ENCODE data around the gene MAML2.

MAML2 gene

GRCh38 chr11:96206955-96207354 is 136.0 kb downstream of the MAML2 start:
- Histone ChIP-seq H3K27ac (ENCODE audit: low read depth, low read length, severe bottlenecking) (peak overlapping the region; percentile 92), H3K4me1 (ENCODE audit: control insufficient read depth, insufficient read depth, low read length, poor library complexity, severe bottlenecking) (peaks cover 50% of the 10 kb centered on the region)
- WGBS, 2 experiments (ENCODE audit: insufficient coverage in 2 of 2): 100% methylated on average over 2 of the region's 2 CpGs; no CpG with 5 or more reads in 1 of the 2 experiments

DNA sequence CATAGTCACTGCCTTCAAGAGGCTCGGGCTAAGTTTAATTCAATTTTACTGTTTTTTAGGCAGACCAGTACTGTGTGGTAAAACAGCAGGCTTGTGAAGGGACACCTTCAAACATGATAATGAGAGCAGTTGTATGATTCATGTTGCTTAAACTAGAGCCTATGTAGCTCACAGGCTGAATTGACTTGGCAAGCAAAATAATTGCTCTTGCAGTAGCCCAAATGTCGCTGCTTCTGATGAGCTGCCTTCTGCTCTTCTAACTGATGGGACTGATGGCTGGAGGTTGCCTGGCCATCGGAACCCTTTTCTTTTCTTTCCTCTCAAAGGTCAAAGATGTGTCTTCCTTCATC is 137.6 kb downstream of the MAML2 start:
- Histone ChIP-seq H3K4me1 (ENCODE audit: control insufficient read depth, insufficient read depth, low read length, poor library complexity, severe bottlenecking) (peaks cover 50% of the 10 kb centered on the region), H3K36me3 (ENCODE audit: control insufficient read depth, insufficient read depth, low read length) (no peaks in the 10 kb centered on the region), H3K27ac (ENCODE audit: low read depth, low read length, severe bottlenecking) (no peak overlapping the region), H3K9me3 (ENCODE audit: control insufficient read depth, low read length) (no peaks in the 10 kb centered on the region), H3K4me3 (ENCODE audit: extremely low read depth, insufficient read depth, low read length, poor library complexity, severe bottlenecking) (no peak overlapping the region)
- WGBS, 2 experiments (ENCODE audit: insufficient coverage in 2 of 2): 83 to 95% methylated on average over 2 of the region's 3 CpGs

More at GRCh38 chr11:96206955-96207354, 136.0 kb downstream of the MAML2 start:
- H3K9me3 ChIP-seq (ENCODE audit: control insufficient read depth, low read length): no peaks in the 10 kb centered on the region
- H3K36me3 ChIP-seq (ENCODE audit: control insufficient read depth, insufficient read depth, low read length): no peaks in the 10 kb centered on the region
- no peak overlapping the region for H3K4me3 ChIP-seq (ENCODE audit: extremely low read depth, insufficient read depth, low read length, poor library complexity, severe bottlenecking)

DNA sequence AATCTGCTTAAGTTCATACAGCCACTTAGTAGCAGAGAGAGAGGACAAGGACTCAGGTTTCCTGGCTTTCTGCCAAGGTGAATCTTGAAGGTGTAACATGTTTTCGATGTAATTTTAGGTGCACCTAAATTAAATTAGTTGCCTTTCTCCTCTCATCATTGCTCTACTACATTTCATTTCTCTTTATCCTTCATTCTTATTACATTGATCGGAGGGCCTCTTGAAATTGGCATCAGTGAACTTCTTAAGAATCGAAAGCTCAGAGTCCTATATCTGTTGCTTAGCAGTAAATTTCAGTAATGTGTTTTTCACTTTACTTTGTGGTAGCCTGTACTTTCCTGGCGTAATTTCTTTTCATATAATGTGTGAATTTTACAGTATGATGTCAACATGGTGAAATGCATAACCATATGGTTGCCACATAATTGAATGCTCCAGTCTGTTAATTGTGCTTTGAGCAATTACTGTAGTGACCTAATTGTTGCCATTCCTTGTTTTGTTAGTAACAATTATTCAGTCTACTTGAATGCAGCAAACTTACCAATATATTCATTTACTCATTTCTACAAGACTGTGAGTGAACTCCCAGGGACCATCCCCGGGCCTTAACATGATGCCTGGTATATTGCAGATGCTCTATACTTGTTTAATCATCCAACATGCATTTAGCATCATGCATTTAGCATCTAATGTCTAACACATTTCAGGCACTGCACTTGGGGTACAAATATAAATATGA is 138.1 kb downstream of the MAML2 start:
- Histone ChIP-seq H3K9me3 (ENCODE audit: control insufficient read depth, low read length) (no peaks in the 10 kb centered on the region), H3K4me1 (ENCODE audit: control insufficient read depth, insufficient read depth, low read length, poor library complexity, severe bottlenecking) (peaks cover 55% of the 10 kb centered on the region), H3K4me3 (ENCODE audit: extremely low read depth, insufficient read depth, low read length, poor library complexity, severe bottlenecking) (no peak overlapping the region), H3K36me3 (ENCODE audit: control insufficient read depth, insufficient read depth, low read length) (no peaks in the 10 kb centered on the region), H3K27ac (ENCODE audit: low read depth, low read length, severe bottlenecking) (no peak overlapping the region)
- 94 to 96% methylated on average over 2 to 3 of the region's 5 CpGs for WGBS, 2 experiments (ENCODE audit: insufficient coverage in 2 of 2)

- Histone ChIP-seq H3K27ac (ENCODE audit: low read depth, low read length, severe bottlenecking) (no peak overlapping the region), H3K4me3 (ENCODE audit: extremely low read depth, insufficient read depth, low read length, poor library complexity, severe bottlenecking) (no peak overlapping the region), H3K4me1 (ENCODE audit: control insufficient read depth, insufficient read depth, low read length, poor library complexity, severe bottlenecking) (peaks cover 56% of the 10 kb centered on the region), H3K36me3 (ENCODE audit: control insufficient read depth, insufficient read depth, low read length) (no peaks in the 10 kb centered on the region), H3K9me3 (ENCODE audit: control insufficient read depth, low read length) (no peaks in the 10 kb centered on the region)
These were observed 138.7 kb downstream of the MAML2 start for GRCh38 chr11:96204366-96204659.

DNA sequence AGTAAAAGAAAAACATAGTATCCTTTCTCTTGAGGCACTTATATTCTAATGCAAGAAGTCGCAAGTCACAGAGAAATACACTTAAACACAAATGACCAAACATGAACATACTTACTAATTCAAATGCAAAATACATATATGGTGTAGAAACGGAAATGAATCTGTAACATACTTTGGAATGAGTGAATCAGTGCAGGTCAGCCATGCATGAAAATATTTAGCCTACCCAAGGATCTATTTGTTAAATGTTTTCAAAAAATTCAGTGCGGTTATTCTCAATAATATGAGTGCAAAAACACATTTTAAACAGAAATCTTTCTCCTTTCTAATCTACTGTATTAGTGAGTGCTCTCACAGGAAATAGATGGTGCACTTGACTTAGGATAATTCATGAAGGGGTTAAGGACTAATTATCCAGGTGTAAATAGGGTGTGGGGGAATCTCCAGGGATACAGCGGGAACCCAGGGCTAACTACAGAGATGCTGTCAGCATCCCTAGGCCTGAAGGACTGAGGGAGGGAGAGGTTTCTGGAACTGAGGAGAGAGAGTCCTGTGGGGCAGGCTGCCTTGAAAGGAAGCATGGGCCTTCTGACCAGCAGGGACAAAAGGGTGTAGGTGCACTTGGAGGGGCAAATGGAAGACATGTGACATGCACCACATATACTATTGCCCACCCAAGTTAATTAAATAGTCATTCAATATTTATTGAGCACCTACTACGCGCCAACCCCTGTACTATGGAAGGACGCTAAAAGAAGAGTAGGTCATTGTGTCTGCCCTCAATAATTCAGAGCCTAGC is 139.2 kb downstream of the MAML2 start:
- Histone ChIP-seq H3K27ac (ENCODE audit: low read depth, low read length, severe bottlenecking) (no peak overlapping the region), H3K4me3 (ENCODE audit: extremely low read depth, insufficient read depth, low read length, poor library complexity, severe bottlenecking) (no peak overlapping the region), H3K36me3 (ENCODE audit: control insufficient read depth, insufficient read depth, low read length) (peaks cover 2% of the 10 kb centered on the region), H3K9me3 (ENCODE audit: control insufficient read depth, low read length) (no peaks in the 10 kb centered on the region), H3K4me1 (ENCODE audit: control insufficient read depth, insufficient read depth, low read length, poor library complexity, severe bottlenecking) (peaks cover 54% of the 10 kb centered on the region)
- 89 to 94% methylated on average over 4 of the region's 7 CpGs for WGBS, 2 experiments (ENCODE audit: insufficient coverage in 2 of 2)

DNA sequence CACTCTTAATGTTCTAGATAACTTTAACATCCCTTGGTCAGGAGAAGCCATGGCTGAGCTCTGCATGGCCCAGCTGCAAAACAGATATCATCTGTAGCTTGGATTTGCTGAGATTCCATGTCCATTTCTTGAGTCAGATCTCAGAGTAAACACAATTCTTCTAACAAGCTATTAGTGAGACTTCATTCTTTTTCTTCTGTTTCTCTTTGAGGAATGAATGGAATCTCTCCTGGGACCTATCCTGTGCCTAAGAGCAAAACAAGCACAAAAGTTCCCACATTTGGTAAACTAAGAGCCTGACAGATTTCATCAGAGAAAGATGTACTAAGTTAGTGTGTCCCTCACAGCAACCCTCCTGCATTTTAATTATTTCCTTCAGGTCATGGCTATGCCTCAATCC is 142.8 kb downstream of the MAML2 start:
- Histone ChIP-seq H3K27ac (ENCODE audit: low read depth, low read length, severe bottlenecking) (peak overlapping the region; percentile 93), H3K4me3 (ENCODE audit: extremely low read depth, insufficient read depth, low read length, poor library complexity, severe bottlenecking) (no peak overlapping the region), H3K9me3 (ENCODE audit: control insufficient read depth, low read length) (no peaks in the 10 kb centered on the region), H3K36me3 (ENCODE audit: control insufficient read depth, insufficient read depth, low read length) (peaks cover 11% of the 10 kb centered on the region), H3K4me1 (ENCODE audit: control insufficient read depth, insufficient read depth, low read length, poor library complexity, severe bottlenecking) (peaks cover 49% of the 10 kb centered on the region)

- Histone ChIP-seq H3K36me3 (ENCODE audit: control insufficient read depth, insufficient read depth, low read length) (peaks cover 11% of the 10 kb centered on the region), H3K27ac (ENCODE audit: low read depth, low read length, severe bottlenecking) (peak overlapping the region; percentile 93), H3K9me3 (ENCODE audit: control insufficient read depth, low read length) (no peaks in the 10 kb centered on the region), H3K4me1 (ENCODE audit: control insufficient read depth, insufficient read depth, low read length, poor library complexity, severe bottlenecking) (peaks cover 51% of the 10 kb centered on the region), H3K4me3 (ENCODE audit: extremely low read depth, insufficient read depth, low read length, poor library complexity, severe bottlenecking) (no peak overlapping the region)
- WGBS, 2 experiments (ENCODE audit: insufficient coverage in 2 of 2): 100% methylated on average over 2 to 4 of the region's 10 CpGs
These were observed 143.4 kb downstream of the MAML2 start for GRCh38 chr11:96199563-96200025.

GRCh38 chr11:96197801-96198701 is 144.9 kb downstream of the MAML2 start:
- no peak overlapping the region for H3K27ac ChIP-seq (ENCODE audit: low read depth, low read length, severe bottlenecking)
- H3K4me1 ChIP-seq (ENCODE audit: control insufficient read depth, insufficient read depth, low read length, poor library complexity, severe bottlenecking): peaks cover 58% of the 10 kb centered on the region
- no peaks in the 10 kb centered on the region for H3K9me3 ChIP-seq (ENCODE audit: control insufficient read depth, low read length)
- H3K36me3 ChIP-seq (ENCODE audit: control insufficient read depth, insufficient read depth, low read length): peaks cover 11% of the 10 kb centered on the region
- no peak overlapping the region for H3K4me3 ChIP-seq (ENCODE audit: extremely low read depth, insufficient read depth, low read length, poor library complexity, severe bottlenecking)
- 97 to 100% methylated on average over 1 to 4 of the region's 4 CpGs for WGBS, 2 experiments (ENCODE audit: insufficient coverage in 2 of 2)

DNA sequence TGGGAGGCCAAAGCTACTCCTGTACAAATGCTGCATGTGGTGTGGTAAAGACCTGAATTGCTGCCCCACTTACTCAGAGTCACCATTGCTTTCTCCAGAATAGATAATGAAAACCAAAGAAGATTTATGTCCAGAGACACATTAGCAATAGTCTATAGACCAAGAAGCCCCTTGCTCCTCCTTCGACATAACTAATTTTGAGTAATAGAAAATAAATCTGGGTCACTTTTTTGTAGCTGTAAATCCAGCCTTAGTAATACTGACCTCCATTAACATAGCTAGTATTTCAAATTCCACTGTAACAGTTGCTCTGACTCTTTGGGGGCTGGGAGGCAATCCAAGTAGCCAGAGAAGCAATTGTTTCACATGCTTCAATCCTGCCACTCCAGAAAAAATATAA is 145.9 kb downstream of the MAML2 start:
- no CpG with 5 or more reads among the region's 1 CpG for WGBS, 2 experiments (ENCODE audit: insufficient coverage in 2 of 2)
- Histone ChIP-seq H3K9me3 (ENCODE audit: control insufficient read depth, low read length) (no peaks in the 10 kb centered on the region), H3K27ac (ENCODE audit: low read depth, low read length, severe bottlenecking) (peak overlapping the region; percentile 24), H3K4me3 (ENCODE audit: extremely low read depth, insufficient read depth, low read length, poor library complexity, severe bottlenecking) (no peak overlapping the region), H3K36me3 (ENCODE audit: control insufficient read depth, insufficient read depth, low read length) (peaks cover 11% of the 10 kb centered on the region), H3K4me1 (ENCODE audit: control insufficient read depth, insufficient read depth, low read length, poor library complexity, severe bottlenecking) (peaks cover 58% of the 10 kb centered on the region)

DNA sequence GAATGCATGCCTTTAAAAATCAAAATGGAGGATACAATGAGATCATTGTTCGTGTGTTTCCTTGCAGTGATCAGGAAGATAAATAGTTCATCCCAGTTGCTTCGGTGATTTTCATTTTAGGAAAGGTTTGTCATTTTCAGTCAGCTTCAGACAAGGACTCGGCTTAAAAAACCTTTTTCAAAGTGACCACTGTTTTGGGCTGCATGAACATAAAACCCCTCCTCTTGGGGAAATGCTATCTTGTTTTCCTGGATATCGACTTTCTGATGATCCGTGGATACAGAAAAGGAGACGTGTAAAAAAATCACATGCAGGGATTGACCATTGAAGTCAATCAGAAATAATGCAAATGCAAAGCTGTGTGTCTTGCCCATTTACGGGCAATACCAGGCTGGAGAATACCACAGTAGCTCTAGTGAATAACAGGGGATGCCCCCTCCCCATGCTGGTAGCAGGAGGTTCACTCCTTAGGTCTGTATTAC is 146.8 kb downstream of the MAML2 start:
- 72 to 86% methylated on average over 6 of the region's 7 CpGs for WGBS, 2 experiments (ENCODE audit: insufficient coverage in 2 of 2)

More for the DNA sequence above, 146.8 kb downstream of the MAML2 start:
- Histone ChIP-seq H3K9me3 (ENCODE audit: control insufficient read depth, low read length) (no peaks in the 10 kb centered on the region), H3K4me3 (ENCODE audit: extremely low read depth, insufficient read depth, low read length, poor library complexity, severe bottlenecking) (no peak overlapping the region), H3K4me1 (ENCODE audit: control insufficient read depth, insufficient read depth, low read length, poor library complexity, severe bottlenecking) (peaks cover 58% of the 10 kb centered on the region), H3K36me3 (ENCODE audit: control insufficient read depth, insufficient read depth, low read length) (peaks cover 11% of the 10 kb centered on the region), H3K27ac (ENCODE audit: low read depth, low read length, severe bottlenecking) (peak overlapping the region; percentile 63)

Measured in mesodermal cell (in vitro differentiated cells).